ENCODE measurements around the gene BCL2L11. TPM values are rescaled to one million over a fixed set of nuclear protein-coding genes. Genes with fewer than 3 reads are reported as not detected.

The BCL2L11 gene
- total and polyA plus RNA-seq, 2 experiments from 2014 or later: 12.3 to 25.3 TPM

GRCh38 chr2:111123751-111124150 lies 3.0 kb downstream of the BCL2L11 start:
- Histone ChIP-seq H3K27ac (peak overlapping the region; percentile 5), H3K79me2 (peaks cover 72% of the 10 kb centered on the region), H3K4me1 (ENCODE audit: insufficient read depth) (peaks cover 29% of the 10 kb centered on the region), H3K27me3 (peaks cover 9% of the 10 kb centered on the region), H4K20me1 (ENCODE audit: insufficient read depth, poor library complexity, severe bottlenecking) (peaks cover 71% of the 10 kb centered on the region), H3K9me2 (replicated peaks; ENCODE audit: insufficient read depth) (no peaks in the 10 kb centered on the region), H2AFZ (no peak overlapping the region), H3K4me3 (peak overlapping the region; percentile 99), H3K4me2 (peak overlapping the region; percentile 73), H3K36me3 (replicated peaks; ENCODE audit: insufficient read depth, low read depth) (no peaks in the 10 kb centered on the region), H3K9me3 (ENCODE audit: low read depth) (no peaks in the 10 kb centered on the region)
- WGBS (ENCODE audit: low lambda C conversion rate, missing lambda C conversion rate): 66% methylated on average over 7 of the region's 7 CpGs
- DNase-seq (ENCODE audit: low spot score): no peak
- TF ChIP-seq EZH2 (IDR thresholded peaks at IDR 0.05; ENCODE audit: borderline replicate concordance): no peak

- H4K20me1 ChIP-seq (ENCODE audit: insufficient read depth, poor library complexity, severe bottlenecking): peaks cover 85% of the 10 kb centered on the region
- no peak for DNase-seq (ENCODE audit: low spot score)
- no peaks in the 10 kb centered on the region for H3K9me2 ChIP-seq (replicated peaks; ENCODE audit: insufficient read depth)
- H2AFZ ChIP-seq: no peak overlapping the region
- 97% methylated on average over 1 of the region's 1 CpG for WGBS (ENCODE audit: low lambda C conversion rate, missing lambda C conversion rate)
- no peak for TF ChIP-seq EZH2phosphoT487 (IDR thresholded peaks at IDR 0.05; ENCODE audit: low read depth, severe bottlenecking, unreplicated experiment)
- TF ChIP-seq EZH2 (IDR thresholded peaks at IDR 0.05; ENCODE audit: borderline replicate concordance): no peak
- no peak for TF ChIP-seq CTCF (IDR thresholded peaks at IDR 0.05; ENCODE audit: poor library complexity)
- peak overlapping the region; percentile 73 for H3K4me2 ChIP-seq
- H3K9me3 ChIP-seq (ENCODE audit: low read depth): no peaks in the 10 kb centered on the region
- no peaks in the 10 kb centered on the region for H3K27me3 ChIP-seq
- peaks cover 89% of the 10 kb centered on the region for H3K79me2 ChIP-seq
- H3K4me1 ChIP-seq (ENCODE audit: insufficient read depth): peaks cover 15% of the 10 kb centered on the region
- no peak overlapping the region for H3K27ac ChIP-seq
- no peaks in the 10 kb centered on the region for H3K36me3 ChIP-seq (replicated peaks; ENCODE audit: insufficient read depth, low read depth)
- H3K4me3 ChIP-seq: no peak overlapping the region
Measured at GRCh38 chr2:111126581-111126980, 5.9 kb downstream of the BCL2L11 start.

- Histone ChIP-seq H4K20me1 (ENCODE audit: insufficient read depth, poor library complexity, severe bottlenecking) (peaks cover 86% of the 10 kb centered on the region), H3K9me3 (ENCODE audit: low read depth) (no peaks in the 10 kb centered on the region), H3K4me3 (no peak overlapping the region), H3K36me3 (replicated peaks; ENCODE audit: insufficient read depth, low read depth) (no peaks in the 10 kb centered on the region), H3K9me2 (replicated peaks; ENCODE audit: insufficient read depth) (no peaks in the 10 kb centered on the region), H3K27me3 (no peaks in the 10 kb centered on the region), H3K4me2 (peak overlapping the region; percentile 13), H3K27ac (no peak overlapping the region), H3K79me2 (peaks cover 91% of the 10 kb centered on the region), H3K4me1 (ENCODE audit: insufficient read depth) (peaks cover 15% of the 10 kb centered on the region), H2AFZ (no peak overlapping the region)
- TF ChIP-seq EZH2 (IDR thresholded peaks at IDR 0.05; ENCODE audit: borderline replicate concordance) (no peak), EZH2phosphoT487 (IDR thresholded peaks at IDR 0.05; ENCODE audit: low read depth, severe bottlenecking, unreplicated experiment) (no peak), CTCF (IDR thresholded peaks at IDR 0.05; ENCODE audit: poor library complexity) (no peak)
- WGBS (ENCODE audit: low lambda C conversion rate, missing lambda C conversion rate): 55% methylated on average over 4 of the region's 4 CpGs
- DNase-seq (ENCODE audit: low spot score): no peak
Measured at GRCh38 chr2:111127351-111127750, 6.6 kb downstream of the BCL2L11 start.

GRCh38 chr2:111128096-111128495 lies 7.4 kb downstream of the BCL2L11 start:
- no peaks in the 10 kb centered on the region for H3K36me3 ChIP-seq (replicated peaks; ENCODE audit: insufficient read depth, low read depth)
- no peaks in the 10 kb centered on the region for H3K9me2 ChIP-seq (replicated peaks; ENCODE audit: insufficient read depth)

More at GRCh38 chr2:111128096-111128495, 7.4 kb downstream of the BCL2L11 start:
- Histone ChIP-seq H3K79me2 (peaks cover 93% of the 10 kb centered on the region), H2AFZ (no peak overlapping the region), H3K27me3 (no peaks in the 10 kb centered on the region), H3K4me2 (no peak overlapping the region), H3K4me1 (ENCODE audit: insufficient read depth) (peaks cover 15% of the 10 kb centered on the region), H3K4me3 (no peak overlapping the region), H3K9me3 (ENCODE audit: low read depth) (no peaks in the 10 kb centered on the region), H4K20me1 (ENCODE audit: insufficient read depth, poor library complexity, severe bottlenecking) (peaks cover 88% of the 10 kb centered on the region), H3K27ac (no peak overlapping the region)
- DNase-seq (ENCODE audit: low spot score): no peak
- 94% methylated on average over 2 of the region's 2 CpGs for WGBS (ENCODE audit: low lambda C conversion rate, missing lambda C conversion rate)
- TF ChIP-seq EZH2 (IDR thresholded peaks at IDR 0.05; ENCODE audit: borderline replicate concordance): no peak
- TF ChIP-seq EZH2phosphoT487 (IDR thresholded peaks at IDR 0.05; ENCODE audit: low read depth, severe bottlenecking, unreplicated experiment): no peak
- TF ChIP-seq CTCF (IDR thresholded peaks at IDR 0.05; ENCODE audit: poor library complexity): no peak

Measured in hepatocyte (in vitro differentiated cells).